RWPE2 (cell line): ENCODE data around the gene NME7.
A peak's percentile ranks its signal among the peaks of the same experiment; 100 is the strongest.

Experiments used
- ATAC-seq: fragments of 200-7000 bp; cut with Tn5 transposase; 3 replicates; pipeline ENCODE4 v1.9.1; 2021; ENCODE audit warnings: low read depth
- DNase-seq: peaks from one replicate; pipeline ENCODE4 v3.0.0-alpha.2; 2020; ENCODE audit warnings: low spot score
- H3K27ac ChIP-seq: fragments of 450-650 bp; 2 replicates; pipeline ENCODE4 v1.5.1; 2017; ENCODE audit warnings: mild to moderate bottlenecking; ENCODE audit not compliant: poor library complexity, severe bottlenecking
- H3K27me3 ChIP-seq: fragments of 250-450 bp; sonication (Bioruptor Pico); 2 replicates; pipeline ENCODE4 v1.5.1; 2021; ENCODE audit warnings: mild to moderate bottlenecking, moderate library complexity; ENCODE audit not compliant: insufficient read depth, poor library complexity, severe bottlenecking
- H3K36me3 ChIP-seq: fragments of 250-450 bp; sonication (Bioruptor Pico); 2 replicates; pipeline ENCODE4 v1.5.1; 2020; ENCODE audit warnings: low read depth, mild to moderate bottlenecking, moderate library complexity
- H3K4me1 ChIP-seq: fragments of 250-450 bp; sonication (Bioruptor Pico); 2 replicates; pipeline ENCODE4 v1.5.1; 2021; ENCODE audit warnings: mild to moderate bottlenecking, moderate library complexity; ENCODE audit not compliant: insufficient read depth, poor library complexity, severe bottlenecking
- H3K4me3 ChIP-seq: fragments of 250-450 bp; sonication (Bioruptor Pico); 2 replicates; pipeline ENCODE4 v1.5.1; 2021; ENCODE audit warnings: mild to moderate bottlenecking, moderate library complexity; ENCODE audit not compliant: severe bottlenecking
- H3K9me3 ChIP-seq: fragments of 250-450 bp; sonication (Bioruptor Pico); 2 replicates; pipeline ENCODE4 v1.5.1; 2021; ENCODE audit warnings: mild to moderate bottlenecking, moderate library complexity; ENCODE audit not compliant: severe bottlenecking
- TF ChIP-seq, protein P1 (sequence below): fragments of 450-650 bp; IDR thresholded peaks from one replicate; pipeline ENCODE4 v1.5.1; 2017; ENCODE audit warnings: mild to moderate bottlenecking, moderate library complexity; ENCODE audit not compliant: poor library complexity, severe bottlenecking

NME7 gene

DNA sequence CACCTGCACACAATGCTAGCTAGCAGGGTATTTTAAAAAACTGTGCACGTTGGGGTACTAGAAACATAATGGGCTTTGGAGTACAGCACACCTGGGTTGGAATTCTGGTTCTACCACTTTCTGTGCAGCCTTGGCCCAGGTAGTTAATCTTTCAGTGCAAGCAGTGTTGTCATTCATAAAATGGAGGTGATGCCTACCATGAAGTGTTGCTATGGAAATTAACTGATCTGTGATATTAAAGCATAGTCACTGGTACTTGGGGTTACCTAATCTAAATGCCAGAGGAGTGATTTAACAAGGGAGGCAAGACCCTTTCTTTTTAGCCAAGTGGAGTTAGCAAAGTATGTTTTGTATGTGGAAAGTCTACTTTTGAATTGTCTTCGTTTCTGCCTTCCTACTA lies 243.1 kb downstream of the NME7 start:
- Histone ChIP-seq H3K9me3 (no peaks in the 10 kb centered on the region), H3K4me1 (peaks cover 2% of the 10 kb centered on the region), H3K36me3 (peaks cover 79% of the 10 kb centered on the region), H3K27me3 (no peaks in the 10 kb centered on the region), H3K4me3 (no peak overlapping the region), H3K27ac (no peak overlapping the region)
- TF ChIP-seq, protein P1, sequence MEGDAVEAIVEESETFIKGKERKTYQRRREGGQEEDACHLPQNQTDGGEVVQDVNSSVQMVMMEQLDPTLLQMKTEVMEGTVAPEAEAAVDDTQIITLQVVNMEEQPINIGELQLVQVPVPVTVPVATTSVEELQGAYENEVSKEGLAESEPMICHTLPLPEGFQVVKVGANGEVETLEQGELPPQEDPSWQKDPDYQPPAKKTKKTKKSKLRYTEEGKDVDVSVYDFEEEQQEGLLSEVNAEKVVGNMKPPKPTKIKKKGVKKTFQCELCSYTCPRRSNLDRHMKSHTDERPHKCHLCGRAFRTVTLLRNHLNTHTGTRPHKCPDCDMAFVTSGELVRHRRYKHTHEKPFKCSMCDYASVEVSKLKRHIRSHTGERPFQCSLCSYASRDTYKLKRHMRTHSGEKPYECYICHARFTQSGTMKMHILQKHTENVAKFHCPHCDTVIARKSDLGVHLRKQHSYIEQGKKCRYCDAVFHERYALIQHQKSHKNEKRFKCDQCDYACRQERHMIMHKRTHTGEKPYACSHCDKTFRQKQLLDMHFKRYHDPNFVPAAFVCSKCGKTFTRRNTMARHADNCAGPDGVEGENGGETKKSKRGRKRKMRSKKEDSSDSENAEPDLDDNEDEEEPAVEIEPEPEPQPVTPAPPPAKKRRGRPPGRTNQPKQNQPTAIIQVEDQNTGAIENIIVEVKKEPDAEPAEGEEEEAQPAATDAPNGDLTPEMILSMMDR, result no peak
- ATAC-seq, result no peak
- no peak for DNase-seq

DNA sequence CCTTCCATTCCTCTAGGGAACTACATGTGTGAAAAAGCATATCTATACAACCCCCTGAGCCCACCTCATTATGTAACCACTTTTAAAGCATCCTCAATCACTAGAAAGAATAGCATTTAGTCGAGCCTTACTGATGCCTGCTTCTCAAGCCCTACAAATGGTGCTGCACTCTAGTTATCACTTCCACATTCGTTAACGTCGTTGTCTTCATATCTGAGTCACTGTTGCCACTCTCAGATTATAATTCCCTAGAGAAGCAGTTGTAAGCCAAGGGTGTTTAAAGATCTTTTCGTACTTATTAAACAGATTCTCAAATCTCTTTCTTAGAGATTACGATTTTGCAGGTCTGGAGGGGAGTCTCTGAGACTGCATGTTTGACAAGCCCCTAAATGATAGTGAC lies 244.6 kb downstream of the NME7 start:
- no peak for ATAC-seq
- H3K9me3 ChIP-seq, result no peaks in the 10 kb centered on the region
- peaks cover 79% of the 10 kb centered on the region for H3K36me3 ChIP-seq
- TF ChIP-seq, protein P1, result no peak
- H3K4me1 ChIP-seq, result peaks cover 17% of the 10 kb centered on the region
- DNase-seq, result no peak
- no peaks in the 10 kb centered on the region for H3K27me3 ChIP-seq
- H3K4me3 ChIP-seq, result no peak overlapping the region
- no peak overlapping the region for H3K27ac ChIP-seq

DNA sequence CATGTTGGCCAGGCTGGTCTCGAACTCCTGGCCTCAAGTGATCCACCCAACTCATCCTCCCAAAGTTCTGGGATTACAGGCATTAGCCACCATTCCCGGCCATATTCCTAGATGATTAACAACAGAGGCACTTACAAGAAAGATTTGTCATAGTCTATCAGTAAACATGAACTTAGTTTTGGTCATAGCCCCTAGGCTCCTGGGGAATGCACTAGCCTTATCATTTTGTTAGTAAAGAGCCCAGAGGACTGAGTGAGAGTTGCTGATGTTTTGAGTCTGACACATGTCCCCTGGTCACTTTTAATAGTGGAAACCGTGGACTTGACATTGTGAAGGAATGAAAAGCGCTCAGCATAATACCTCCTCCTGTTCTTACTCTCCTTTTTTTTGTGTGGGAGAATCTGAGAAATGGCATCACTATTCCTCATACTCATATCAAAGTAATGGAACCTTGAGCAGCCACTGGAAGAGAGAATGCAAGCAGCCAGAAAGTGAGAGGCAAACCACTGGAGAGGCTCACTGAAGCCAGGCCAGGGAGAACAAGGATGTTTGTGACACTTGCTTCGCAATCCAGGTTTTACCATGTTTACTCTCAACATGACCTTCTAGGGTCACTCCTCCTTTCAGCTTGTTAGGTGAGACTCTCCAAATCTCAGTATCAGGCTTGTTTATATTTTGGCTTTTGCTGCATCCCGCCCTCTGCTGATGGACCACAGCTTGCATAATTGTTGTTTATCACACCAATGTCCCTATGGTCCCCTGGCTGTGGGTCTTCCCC lies 246.3 kb downstream of the NME7 start:
- Histone ChIP-seq H3K9me3 (no peaks in the 10 kb centered on the region), H3K4me1 (peaks cover 32% of the 10 kb centered on the region), H3K4me3 (no peak overlapping the region), H3K27me3 (no peaks in the 10 kb centered on the region), H3K27ac (peak overlapping the region; percentile 96), H3K36me3 (peaks cover 79% of the 10 kb centered on the region)
- DNase-seq (no peak), ATAC-seq (no peak)
- TF ChIP-seq, protein P1, result no peak

DNA sequence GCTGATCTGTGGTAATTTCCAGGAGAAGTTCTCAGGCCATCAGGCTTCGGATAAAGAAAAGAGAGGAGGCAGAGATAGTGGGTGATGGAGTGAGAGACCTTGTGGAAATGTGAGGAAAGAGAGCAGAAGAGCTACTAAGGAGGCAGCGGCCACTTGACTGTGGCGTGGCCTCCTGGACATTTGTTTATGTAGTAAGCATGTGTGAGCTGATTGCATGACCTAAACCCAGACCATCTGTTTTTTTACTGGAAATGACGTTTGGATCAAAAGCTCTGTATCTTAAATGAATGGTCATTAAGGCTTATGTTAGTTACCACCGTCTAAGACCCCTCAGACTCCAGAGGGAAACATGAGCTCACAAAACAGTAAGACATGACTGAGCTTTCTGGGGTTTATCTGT lies 247.5 kb downstream of the NME7 start:
- TF ChIP-seq, protein P1, result no peak
- Histone ChIP-seq H3K27ac (peak overlapping the region; percentile 96), H3K4me3 (no peak overlapping the region), H3K27me3 (no peaks in the 10 kb centered on the region), H3K36me3 (peaks cover 77% of the 10 kb centered on the region), H3K4me1 (peaks cover 43% of the 10 kb centered on the region), H3K9me3 (no peaks in the 10 kb centered on the region)
- DNase-seq (no peak), ATAC-seq (no peak)

DNA sequence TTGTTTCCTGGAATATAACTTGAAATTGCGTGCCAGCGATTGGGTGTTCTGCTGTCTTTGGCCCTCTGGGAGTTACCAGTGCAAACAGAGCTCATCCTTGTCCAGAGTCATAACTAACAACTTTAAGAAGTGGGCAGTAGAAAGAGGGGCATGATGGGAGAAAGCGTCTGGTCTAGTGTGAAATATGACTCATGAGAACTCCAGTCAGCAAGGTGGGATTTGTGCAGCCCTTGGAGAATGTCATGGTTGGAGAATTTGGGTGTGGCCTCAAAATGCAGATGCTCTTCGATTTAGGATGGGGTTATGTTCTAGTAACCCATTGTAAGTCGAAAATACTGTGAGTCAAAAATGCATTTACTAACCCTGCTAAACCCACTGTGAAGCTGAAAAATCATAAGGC lies 248.2 kb downstream of the NME7 start:
- TF ChIP-seq, protein P1, result no peak
- Histone ChIP-seq H3K4me1 (peaks cover 49% of the 10 kb centered on the region), H3K27me3 (no peaks in the 10 kb centered on the region), H3K9me3 (no peaks in the 10 kb centered on the region), H3K4me3 (no peak overlapping the region), H3K27ac (peak overlapping the region; percentile 96), H3K36me3 (peaks cover 77% of the 10 kb centered on the region)
- ATAC-seq (peak; percentile 65), DNase-seq (no peak)
